Osteocyte (in vitro differentiated cells): ENCODE results near the gene GALNT2. TPM values are rescaled to one million over a fixed set of nuclear protein-coding genes. Genes with fewer than 3 reads are reported as not detected.

Experiments used
- DNase-seq: peaks from one replicate; pipeline ENCODE4 v3.0.0; 2021; ENCODE audit warnings: mixed read lengths; ENCODE audit not compliant: unreplicated experiment; ENCODE audit errors: extremely low spot score
- H3K27ac Mint-ChIP-seq: one replicate; pipeline ENCODE4 v1.8.0; 2021; ENCODE audit warnings: mild to moderate bottlenecking, mixed read lengths; ENCODE audit not compliant: unreplicated experiment
- H3K27me3 Mint-ChIP-seq: one replicate; pipeline ENCODE4 v1.8.0; 2021; ENCODE audit warnings: mixed read lengths; ENCODE audit not compliant: unreplicated experiment
- H3K36me3 Mint-ChIP-seq: one replicate; pipeline ENCODE4 v1.8.0; 2021; ENCODE audit warnings: mixed read lengths; ENCODE audit not compliant: unreplicated experiment
- H3K4me1 Mint-ChIP-seq: one replicate; pipeline ENCODE4 v1.8.0; 2021; ENCODE audit warnings: mixed read lengths; ENCODE audit not compliant: unreplicated experiment
- H3K4me3 Mint-ChIP-seq: one replicate; pipeline ENCODE4 v1.8.0; 2021; ENCODE audit warnings: mild to moderate bottlenecking, moderate library complexity, mixed read lengths; ENCODE audit not compliant: unreplicated experiment
- H3K9me3 Mint-ChIP-seq: one replicate; pipeline ENCODE4 v1.8.0; 2021; ENCODE audit warnings: mixed read lengths; ENCODE audit not compliant: unreplicated experiment
- total RNA-seq: library from RNA; stranded (reverse); gene quantifications from 2 replicates; pipeline ENCODE4 v1.2.1, GENCODE V29; 2021
- TF ChIP-seq, protein P1 (sequence below): fragments of 200-600 bp; sonication (generic); IDR thresholded peaks from 2 replicates; pipeline ENCODE4 v1.5.0; 2021; ENCODE audit warnings: antibody characterized with exemption, mild to moderate bottlenecking, moderate library complexity

The GALNT2 gene
- total RNA-seq, 1 donor from 2014 or later = 149 TPM

DNA sequence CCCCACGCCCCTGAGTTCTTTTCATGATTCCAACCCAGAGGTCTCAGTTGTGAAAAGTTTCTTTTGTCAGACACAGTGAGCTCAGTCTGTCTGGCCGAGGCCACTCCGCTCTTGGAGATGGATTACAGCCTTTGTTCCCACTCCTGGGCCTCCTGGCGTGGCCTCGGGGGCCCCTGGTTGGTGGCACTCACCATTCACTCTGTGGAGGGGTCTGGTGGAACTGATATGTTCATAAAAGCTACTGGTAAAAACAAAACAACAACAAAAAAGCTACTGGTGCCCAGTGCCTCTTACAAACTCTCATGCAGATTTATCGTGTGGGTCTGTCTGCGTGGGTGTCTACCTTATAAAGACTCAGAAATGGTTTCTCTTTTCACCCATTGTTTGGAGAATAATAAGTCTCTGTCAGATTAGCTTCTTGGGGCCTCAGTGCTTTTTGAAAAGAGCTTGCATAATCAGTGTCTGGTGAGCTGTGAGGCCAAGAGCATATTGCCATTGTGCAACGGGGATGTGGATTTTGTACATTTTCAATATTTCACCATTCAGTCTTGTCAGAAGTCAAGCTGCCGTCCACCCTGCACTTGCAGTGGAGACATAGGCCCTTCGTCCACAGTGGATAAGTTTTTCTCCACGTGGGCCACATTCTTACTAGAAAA lies 86.7 kb downstream of the GALNT2 start:
- no peak for DNase-seq
- peaks cover 52% of the 10 kb centered on the region for H3K4me1 Mint-ChIP-seq
- peaks cover 6% of the 10 kb centered on the region for H3K36me3 Mint-ChIP-seq
- no peak overlapping the region for H3K4me3 Mint-ChIP-seq
- H3K27me3 Mint-ChIP-seq = no peaks in the 10 kb centered on the region
- peaks cover 5% of the 10 kb centered on the region for H3K9me3 Mint-ChIP-seq
- H3K27ac Mint-ChIP-seq = no peak overlapping the region
- TF ChIP-seq, protein P1, sequence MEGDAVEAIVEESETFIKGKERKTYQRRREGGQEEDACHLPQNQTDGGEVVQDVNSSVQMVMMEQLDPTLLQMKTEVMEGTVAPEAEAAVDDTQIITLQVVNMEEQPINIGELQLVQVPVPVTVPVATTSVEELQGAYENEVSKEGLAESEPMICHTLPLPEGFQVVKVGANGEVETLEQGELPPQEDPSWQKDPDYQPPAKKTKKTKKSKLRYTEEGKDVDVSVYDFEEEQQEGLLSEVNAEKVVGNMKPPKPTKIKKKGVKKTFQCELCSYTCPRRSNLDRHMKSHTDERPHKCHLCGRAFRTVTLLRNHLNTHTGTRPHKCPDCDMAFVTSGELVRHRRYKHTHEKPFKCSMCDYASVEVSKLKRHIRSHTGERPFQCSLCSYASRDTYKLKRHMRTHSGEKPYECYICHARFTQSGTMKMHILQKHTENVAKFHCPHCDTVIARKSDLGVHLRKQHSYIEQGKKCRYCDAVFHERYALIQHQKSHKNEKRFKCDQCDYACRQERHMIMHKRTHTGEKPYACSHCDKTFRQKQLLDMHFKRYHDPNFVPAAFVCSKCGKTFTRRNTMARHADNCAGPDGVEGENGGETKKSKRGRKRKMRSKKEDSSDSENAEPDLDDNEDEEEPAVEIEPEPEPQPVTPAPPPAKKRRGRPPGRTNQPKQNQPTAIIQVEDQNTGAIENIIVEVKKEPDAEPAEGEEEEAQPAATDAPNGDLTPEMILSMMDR = no peak

DNA sequence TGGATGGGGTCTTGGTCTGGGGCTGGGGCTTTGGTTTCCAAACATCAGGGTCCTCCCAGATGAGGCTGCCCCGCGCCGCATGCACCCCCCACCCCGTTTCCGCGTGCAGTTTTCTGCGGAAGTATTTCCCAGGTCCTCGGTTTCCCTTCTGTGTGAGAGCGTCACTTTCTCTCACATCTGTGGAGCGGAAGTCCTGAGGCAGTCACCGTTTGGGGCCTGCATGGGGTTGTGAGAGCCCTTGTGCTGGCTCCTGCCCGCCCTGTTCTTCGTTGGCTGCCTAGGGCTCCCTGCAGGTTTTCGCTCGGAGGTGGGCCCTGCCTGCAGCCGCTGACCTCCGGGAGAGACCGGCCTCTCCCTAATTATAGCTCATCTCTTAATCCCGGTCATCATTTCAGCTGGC lies 88.0 kb downstream of the GALNT2 start:
- Mint-ChIP-seq H3K27me3 (no peaks in the 10 kb centered on the region), H3K36me3 (peaks cover 6% of the 10 kb centered on the region), H3K4me1 (peaks cover 53% of the 10 kb centered on the region), H3K4me3 (no peak overlapping the region), H3K27ac (no peak overlapping the region), H3K9me3 (peaks cover 5% of the 10 kb centered on the region)
- TF ChIP-seq, protein P1 = no peak
- DNase-seq = no peak

DNA sequence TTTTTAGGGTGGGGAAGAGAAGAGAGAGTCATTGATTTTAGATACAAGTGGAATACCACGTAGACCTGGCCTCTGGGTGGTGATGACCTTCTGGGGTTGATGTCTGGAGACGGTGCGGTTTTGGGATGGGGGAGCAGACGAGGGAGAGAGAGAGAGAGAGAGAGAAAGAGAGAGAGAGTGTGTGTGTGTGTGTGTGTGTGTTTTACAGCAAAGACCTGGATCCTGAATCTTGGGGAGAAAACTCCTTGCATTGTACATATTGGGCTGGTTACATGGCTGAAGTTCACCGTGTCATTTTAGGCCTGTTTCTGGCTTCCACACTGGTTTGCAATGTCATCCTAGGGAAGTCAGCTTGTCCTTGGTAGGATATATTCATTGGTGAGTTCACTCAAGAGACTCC lies 89.0 kb downstream of the GALNT2 start:
- peaks cover 47% of the 10 kb centered on the region for H3K4me1 Mint-ChIP-seq
- H3K27me3 Mint-ChIP-seq = no peaks in the 10 kb centered on the region
- no peak for DNase-seq
- peaks cover 6% of the 10 kb centered on the region for H3K36me3 Mint-ChIP-seq
- peaks cover 5% of the 10 kb centered on the region for H3K9me3 Mint-ChIP-seq
- H3K27ac Mint-ChIP-seq = no peak overlapping the region
- TF ChIP-seq, protein P1 = no peak
- H3K4me3 Mint-ChIP-seq = no peak overlapping the region

DNA sequence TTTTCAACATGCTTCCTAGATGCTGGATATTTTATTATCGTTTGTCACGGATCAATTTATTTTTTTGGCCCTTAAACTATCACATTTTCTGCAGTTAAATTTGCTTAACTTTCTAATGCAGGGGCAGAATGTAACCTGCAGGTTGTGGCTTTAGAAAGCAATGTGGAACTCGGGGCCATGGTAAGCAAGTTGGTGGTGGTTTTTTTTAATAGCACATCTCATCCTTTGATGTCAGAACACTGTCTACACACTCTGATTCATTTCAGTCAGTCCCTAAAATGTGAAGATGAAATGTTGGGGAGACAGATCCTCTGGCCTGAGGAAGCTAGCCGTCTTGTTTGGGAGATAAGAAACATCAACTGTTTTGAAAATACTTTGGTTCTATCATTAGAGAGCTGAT lies 89.5 kb downstream of the GALNT2 start:
- H3K4me1 Mint-ChIP-seq = peaks cover 45% of the 10 kb centered on the region

More for the DNA sequence above, 89.5 kb downstream of the GALNT2 start:
- Mint-ChIP-seq H3K36me3 (peaks cover 6% of the 10 kb centered on the region), H3K4me3 (no peak overlapping the region), H3K27me3 (no peaks in the 10 kb centered on the region), H3K9me3 (peaks cover 5% of the 10 kb centered on the region), H3K27ac (no peak overlapping the region)
- TF ChIP-seq, protein P1 = no peak
- no peak for DNase-seq
